GM19351 (cell line): ENCODE results near the gene FGF22.
A peak's percentile ranks its signal among the peaks of the same experiment; 100 is the strongest.
"Not testable (repeated sequence)": the region's sequence is repeated elsewhere in the genome, so short reads cannot be mapped to it uniquely, and the experiment has no call there.

Source experiments
- ATAC-seq: cut with Tn5 transposase; IDR thresholded peaks from one replicate; pipeline ENCODE4 v1.9.1; 2021; ENCODE audit warnings: mild to moderate bottlenecking, moderate library complexity; ENCODE audit not compliant: unreplicated experiment

FGF22 gene

DNA sequence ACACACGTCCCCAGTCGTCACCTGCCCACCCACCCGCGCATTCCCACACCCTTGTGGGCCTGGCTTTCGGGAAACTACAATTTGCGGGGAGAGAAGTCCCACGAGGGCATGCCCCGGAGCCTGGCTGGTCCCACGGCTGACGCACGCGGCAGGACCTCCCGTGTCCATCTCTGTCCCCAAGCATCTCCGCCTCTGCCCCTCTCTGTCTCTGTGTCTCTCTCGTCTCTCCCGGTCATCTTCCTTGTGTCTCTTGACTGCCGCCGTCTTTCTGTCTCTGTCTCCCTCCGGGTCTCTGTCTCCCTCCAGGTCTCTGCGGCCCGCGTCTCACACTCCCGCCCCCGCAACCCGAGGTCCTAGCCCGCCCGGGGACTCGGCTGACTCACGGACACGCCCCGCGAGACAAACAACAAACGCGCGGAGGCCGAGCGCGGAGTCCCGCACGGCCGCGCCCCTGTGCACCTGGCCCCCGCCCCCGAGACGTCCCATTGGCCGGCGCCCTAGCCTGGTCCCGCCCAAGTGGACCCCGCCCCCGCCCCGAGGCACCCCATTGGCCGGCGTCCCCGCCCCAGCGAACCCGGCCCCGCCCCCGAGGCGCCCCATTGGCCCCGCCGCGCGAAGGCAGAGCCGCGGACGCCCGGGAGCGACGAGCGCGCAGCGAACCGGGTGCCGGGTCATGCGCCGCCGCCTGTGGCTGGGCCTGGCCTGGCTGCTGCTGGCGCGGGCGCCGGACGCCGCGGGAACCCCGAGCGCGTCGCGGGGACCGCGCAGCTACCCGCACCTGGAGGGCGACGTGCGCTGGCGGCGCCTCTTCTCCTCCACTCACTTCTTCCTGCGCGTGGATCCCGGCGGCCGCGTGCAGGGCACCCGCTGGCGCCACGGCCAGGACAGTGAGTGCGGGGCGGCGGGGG lies at the start of gene FGF22:
Gene FGF22 (plus strand): TSS at position 627 of the 908 bp plus-strand sequence. CDS start 47 bp downstream, at position 674.
- peak; percentile 69 for ATAC-seq

DNA sequence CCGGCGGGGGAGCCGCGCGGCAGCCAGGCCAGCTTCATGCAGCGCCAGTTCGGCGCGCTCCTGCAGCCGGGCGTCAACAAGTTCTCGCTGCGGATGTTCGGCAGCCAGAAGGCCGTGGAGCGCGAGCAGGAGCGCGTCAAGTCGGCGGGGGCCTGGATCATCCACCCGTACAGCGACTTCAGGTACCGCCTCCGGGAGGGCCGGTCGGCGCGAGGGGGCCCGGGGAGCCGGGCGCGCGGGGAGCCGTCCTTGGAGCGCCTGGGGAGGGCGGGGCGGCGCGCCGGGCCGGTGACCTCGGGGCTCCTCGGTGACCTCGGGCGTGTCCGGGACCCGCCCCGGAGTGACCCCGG lies 49.3 kb upstream of the FGF22 start:
- ATAC-seq, result no peak

DNA sequence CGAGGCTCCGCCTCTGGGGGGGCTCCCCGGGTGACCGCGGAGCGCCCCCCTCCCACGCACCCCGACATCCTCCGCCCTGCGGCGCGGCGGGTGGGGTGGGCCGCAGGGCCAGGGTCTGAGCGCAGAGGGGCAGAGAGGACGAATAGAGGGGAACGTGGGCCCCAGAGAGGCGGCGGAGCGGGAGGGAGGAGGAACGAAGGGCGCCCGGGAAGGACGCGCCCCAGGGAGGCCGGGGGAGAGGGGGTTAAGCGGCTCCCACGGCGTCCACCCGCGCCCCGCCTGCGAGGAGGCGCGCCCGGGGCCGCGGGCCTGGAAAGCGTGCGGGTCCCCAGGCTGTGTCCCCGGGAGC lies 49.0 kb upstream of the FGF22 start:
- ATAC-seq, result no peak

DNA sequence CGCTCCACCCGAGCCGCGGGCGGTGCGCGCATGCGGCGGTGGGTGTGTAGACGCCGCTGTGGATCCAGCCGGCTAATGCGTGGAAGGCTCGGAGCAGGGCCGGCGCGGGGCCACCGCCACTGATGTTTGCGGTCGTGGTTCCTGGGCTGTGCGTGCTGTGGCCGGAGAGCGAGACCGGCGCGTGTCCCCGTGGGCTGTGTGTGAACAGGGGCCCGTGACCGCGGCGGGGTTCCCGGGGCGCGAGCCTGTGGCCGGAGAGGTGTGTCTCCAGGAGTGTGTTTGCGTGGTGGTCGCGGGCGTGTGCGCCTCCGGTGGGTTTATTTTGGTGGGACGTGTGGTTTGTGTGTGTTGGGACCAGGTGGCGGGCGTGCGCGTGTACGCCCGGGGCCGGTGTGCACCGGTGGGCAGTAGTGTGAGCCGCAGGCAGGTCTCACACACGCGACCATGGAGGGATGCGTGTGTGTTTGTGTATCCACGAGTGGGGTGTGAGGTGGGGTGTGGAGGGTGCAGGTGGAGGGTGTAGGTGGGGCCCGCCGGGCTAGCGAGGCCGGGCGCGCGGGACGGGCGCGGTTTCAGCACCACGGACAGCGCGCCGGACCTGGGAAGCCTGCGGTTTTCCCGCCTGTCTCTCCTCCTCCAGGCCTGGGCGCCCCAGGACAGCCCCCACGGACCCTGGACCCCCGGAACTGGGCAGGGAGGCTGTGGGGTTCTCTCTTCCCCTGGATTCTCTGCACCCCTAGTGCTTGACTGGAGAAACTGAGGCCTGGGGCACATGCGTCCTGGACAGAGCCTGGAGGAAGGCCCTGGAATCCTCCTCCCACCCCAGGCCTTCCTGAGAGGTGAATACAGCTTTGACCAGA lies 48.4 kb upstream of the FGF22 start:
- ATAC-seq, result no peak

DNA sequence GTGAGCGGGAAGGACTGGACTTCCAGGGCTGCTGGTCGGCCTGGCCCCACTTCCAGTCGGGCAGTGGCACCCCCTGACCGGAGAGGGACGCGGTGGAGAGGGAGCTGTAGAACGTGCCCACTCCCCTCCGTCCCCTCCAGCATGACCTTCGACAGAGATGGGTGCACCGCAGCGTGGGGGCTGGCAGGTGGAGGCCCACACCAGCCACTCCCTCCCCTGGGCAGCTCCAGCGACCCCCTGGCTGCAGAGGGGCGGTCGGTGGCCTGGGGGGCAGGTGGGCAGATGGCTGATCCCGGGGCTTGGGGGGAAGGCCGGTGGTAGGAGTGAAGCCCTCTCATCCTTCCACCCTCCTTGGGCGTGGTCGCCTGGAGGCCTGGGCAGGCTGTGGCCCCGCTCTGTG lies 47.6 kb upstream of the FGF22 start:
- no peak for ATAC-seq

DNA sequence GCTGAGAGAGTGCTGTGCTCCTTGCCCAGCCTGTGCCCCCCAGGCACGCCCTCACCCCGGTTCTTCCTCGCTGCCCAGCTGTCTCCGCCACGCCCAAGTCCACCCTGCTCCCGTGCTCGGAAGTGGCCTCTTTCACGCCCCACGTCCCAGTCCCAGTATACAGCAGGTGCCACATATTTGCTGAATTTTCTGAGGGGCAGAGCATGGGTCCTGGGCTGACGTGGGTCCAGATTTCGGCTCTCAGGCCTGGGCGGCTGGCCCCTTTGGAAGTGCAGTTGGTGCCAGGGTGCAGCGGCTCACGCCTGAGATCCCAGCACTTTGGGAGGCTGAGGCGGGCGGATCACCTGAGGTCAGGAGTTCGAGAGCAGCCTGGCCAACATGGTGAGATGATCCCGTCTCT lies 46.6 kb upstream of the FGF22 start:
- ATAC-seq, result no peak

DNA sequence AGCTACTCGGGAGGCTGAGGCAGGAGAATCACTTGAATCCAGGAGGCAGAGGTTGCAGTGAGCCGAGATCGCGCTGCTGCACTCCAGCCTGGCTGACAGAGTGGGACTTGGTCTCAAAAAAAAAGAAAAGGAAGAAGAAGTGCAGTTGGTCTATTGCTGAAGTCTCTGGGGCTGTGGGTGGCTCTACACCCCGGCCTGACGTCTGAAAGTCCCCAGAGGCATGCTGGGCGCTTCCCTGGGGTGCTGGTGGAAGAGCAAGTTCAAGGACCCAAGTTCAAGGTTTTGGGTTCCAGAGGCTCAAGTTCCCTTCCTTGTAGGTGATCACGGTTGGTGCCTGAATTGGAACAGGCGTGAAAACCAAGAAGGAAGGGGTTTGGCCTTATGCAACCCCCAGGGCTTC lies 46.2 kb upstream of the FGF22 start:
- ATAC-seq, result no peak

DNA sequence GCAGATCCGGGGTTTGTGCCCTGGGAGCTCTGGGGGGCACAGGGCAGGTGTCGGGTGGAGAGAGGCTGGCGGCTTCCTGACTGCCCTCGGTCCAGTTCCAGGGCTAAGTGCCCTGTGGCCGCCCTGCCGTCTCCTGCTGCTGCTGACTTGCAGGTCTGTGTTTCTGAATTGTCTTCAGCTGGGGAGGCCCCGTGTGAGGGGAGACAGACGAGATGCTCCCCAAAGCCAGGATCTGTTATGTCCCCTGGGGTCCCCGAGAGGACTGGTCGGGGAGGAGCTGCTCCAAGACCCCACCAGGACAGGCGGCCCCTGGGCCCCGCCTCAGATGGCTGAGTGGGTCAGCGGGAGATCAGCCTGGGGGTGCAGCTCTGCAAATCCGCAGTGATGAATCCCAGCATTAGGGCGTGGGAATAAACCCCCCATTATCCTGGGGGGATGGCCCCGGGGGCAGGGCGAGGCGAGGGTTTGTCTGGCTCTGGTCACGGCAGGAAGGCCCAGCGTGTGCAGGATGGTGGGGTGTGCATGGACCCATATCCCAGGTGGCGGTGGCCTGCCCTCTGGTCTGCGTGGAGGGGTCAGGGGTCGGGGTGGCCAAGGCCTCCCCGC lies 45.3 kb upstream of the FGF22 start:
- no peak for ATAC-seq

DNA sequence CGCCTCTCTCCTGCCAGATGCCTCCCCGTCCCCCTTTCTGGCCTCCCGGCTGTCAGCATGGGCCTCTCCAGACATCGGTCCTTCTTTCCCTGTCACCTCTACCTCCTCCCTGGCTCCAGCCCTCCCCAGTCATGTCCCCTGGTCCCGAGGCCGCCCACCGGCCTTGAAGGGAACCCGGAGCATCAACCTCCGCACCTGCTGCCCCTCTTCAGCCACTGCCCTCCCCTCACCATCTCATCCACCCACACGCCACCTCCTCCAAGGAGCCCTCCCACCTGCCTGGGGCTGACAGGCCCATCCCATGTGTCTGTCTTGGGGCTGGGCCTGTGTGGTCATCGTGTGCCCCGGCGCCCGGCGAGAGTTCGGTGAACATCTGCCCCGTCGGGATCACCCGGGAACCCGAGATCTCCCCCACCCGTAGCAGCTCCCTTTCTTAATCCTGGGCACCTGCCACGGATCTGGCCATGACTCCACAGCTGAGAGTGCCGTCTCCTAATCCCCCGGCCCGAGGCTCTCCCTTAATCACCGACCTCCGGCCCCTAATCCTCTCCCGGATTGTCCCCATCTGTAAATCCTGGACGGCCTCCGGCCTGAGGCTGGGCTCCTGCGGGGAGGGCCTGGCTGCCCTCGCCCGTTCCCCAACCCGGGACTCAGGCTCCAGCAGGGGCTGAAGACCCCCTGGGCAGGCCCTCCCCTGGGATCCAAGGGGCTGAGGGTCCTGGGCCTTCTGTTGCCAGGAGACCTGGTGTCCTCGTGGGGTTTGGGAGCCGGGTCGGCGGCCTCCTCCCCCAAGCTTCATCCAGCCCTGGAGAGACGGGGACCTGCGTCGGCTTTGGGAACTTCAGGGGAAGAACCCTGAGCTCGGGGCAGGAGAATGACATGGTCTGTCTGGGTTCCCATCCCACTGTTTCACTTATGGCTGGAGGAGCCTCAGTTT lies 44.1 kb upstream of the FGF22 start:
- ATAC-seq, result no peak

DNA sequence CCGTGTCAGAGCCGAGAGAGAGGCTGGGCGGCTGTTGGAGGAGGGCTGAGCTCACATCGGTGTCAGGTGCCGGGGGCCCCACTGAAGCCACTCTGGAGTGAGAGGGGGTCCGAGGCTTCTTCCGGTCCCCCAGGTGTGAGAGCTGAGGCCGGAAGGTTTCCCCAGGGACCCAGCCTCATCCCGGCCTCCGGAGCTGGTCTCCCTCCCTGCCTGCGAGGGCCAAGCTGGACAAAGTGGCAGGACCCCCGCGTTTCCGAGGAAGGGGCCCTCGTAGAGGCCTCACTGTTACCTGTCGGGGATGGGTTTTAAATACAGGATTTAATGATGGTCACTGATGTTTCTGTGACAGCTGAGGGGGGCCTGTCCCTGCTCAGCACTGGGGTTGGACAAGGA lies 43.4 kb upstream of the FGF22 start:
- ATAC-seq, result no peak

DNA sequence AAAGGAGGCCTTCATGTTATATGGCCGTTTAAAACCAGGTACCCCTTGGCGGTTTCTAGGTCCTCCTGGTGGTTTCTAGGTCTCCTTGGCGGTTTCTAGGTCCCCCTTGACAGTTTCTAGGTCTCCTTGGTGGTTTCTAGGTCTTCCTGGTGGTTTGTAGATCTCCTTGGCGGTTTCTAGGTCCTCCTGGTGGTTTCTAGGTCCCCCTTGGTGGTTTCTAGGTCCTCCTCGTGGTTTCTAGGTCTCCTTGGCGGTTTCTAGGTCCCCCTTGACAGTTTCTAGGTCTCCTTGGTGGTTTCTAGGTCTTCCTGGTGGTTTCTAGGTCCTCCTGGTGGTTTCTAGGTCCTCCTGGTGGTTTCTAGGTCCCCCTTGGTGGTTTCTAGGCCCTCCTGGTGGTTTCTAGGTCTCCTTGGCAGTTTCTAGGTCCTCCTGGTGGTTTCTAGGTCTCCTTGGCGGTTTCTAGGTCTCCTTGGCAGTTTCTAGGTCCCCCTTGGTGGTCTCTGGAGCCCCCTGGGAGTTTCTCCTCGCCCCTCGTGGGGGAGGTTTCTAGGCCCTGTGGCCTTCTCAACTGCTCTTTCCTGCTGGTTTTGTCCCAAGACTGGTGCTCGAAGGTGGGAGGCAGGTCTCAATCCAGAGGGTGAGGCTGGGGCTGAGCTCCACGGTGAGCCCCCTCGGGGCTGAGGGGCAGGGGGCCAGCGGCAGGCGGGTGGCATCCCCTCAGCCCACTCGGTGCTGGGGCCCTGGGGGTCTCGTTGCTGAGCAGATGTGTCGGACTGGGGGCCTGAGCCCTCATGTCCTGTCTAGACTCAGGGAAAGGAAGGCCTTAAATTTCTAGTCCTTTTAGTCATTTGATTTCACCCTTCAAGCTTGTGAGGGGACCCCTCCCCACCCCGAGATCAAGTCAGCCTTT lies 42.0 kb upstream of the FGF22 start:
- ATAC-seq, result no peak

DNA sequence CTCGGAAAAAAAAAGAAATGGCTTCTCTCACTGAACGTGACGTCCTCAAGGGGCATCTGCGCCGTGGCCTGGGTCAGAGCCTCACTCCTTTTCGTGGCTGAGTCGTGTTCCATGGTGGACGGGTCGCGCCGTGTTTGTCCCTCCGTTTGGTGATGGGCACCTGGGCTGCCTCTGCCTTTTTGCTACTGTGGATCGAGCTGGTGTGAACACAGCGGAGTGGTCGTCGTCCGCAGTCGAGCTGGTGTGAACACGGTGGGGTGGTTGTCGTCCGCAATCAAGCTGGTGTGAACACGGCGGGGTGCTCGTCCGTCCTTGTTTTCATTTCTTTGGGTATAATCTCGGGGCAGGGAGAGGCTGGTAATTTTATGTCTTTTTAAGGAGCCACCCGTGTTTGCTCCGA lies 38.4 kb upstream of the FGF22 start:
- no peak for ATAC-seq

DNA sequence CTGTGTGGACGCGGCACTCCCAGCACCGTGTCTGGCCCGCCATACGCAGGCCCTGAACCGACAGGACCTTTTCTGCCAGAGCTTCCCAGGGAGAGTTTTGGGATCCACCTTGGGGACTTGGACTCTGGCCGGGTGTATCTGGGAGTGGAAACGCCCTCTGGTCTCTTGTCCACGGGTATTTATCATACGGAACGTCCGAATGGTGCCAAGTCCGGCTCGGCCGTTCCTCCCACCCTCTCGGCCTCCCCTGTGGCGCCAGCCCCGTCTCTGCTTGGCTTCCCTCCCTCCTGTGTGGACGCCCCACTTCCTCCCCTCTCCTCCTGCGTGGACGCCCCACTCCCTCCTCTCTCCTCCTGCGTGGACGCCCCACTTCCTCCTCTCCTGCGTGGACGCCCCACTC lies 37.9 kb upstream of the FGF22 start:
- ATAC-seq, result no peak

DNA sequence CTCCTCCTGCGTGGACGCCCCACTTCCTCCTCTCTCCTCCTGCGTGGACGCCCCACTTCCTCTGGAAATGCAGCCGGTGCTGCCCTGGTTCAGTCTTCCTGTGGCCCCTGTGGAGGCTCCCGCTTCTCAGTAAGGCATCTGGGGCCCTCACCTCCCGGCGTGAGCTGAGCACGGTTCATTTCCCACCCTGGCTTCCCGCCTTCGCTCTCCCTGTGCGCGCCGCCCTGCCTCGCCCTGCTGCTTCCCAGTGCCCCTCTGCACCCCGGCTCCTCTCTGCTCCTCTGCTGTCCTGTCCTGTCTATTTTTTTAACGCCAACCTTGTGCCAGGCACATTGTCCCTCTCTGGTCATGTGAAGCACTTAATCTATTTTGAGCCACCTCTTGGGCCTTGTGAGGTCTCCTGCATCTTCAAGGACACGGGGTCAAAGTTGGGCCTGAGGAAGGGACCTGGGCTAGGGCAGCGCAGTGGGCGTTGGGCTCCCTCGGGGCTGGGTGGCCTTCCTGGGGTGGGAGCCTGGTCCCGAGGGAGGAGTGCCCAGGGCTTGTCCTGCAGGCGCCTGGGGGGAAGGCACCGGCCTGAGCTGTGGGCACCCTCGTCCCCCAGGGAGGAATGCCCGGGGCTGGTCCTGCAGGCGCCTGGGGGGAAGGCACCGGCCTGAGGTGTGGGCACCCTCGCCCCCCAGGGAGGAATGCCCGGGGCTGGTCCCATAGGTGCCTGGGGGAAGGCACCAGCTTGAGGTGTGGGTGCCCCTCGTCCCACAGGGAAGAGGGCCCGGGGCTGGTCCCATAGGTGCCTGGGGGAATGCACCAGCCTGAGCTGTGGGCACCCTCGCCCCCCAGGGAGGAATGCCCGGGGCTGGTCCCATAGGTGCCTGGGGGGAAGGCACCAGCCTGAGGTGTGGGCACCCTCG lies 37.0 kb upstream of the FGF22 start:
- no peak for ATAC-seq

DNA sequence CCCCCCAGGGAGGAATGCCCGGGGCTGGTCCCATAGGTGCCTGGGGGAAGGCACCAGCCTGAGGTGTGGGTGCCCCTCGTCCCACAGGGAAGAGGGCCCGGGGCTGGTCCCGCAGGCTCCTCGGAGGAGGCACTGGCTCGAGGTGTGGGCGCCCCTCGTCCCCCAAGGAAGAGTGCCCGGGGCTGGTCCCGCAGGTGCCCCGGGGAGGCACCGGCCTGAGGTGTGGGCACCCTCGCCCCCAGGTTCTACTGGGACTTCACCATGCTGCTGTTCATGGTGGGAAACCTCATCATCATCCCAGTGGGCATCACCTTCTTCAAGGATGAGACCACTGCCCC lies 36.4 kb upstream of the FGF22 start:
- not testable (repeated sequence) for ATAC-seq

DNA sequence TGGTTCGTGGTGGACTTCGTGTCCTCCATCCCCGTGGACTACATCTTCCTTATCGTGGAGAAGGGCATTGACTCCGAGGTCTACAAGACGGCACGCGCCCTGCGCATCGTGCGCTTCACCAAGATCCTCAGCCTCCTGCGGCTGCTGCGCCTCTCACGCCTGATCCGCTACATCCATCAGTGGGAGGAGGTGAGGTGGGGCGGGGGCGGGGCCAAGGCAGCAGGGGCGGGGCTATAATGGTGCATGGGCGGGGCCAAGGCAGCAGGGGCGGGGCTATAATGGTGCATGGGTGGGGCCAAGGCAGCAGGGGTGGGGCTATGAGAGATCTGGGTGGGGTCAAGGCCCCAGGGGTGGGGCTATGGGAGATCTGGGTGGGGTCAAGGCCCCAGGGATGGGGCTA lies 35.9 kb upstream of the FGF22 start:
- ATAC-seq, result not testable (repeated sequence)

DNA sequence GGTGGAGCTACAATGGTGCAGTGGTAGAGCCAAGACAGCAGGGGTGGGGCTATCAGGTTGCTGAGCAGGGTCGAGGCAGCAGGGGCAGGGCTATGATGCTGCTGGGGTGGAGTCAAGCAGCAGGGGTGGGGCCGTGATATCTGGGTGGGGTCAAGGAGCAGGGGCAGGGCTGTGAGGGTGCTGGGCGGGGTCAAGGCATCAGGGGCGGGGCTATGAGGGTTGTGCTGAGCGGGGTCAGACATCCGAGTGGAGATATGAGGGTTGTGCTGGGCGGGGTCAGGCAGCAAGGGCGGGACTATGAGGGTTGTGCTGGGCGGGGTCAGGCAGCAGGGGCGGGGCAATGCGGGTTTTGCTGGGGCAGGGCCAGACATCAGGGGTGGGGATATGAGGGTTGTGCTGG lies 35.3 kb upstream of the FGF22 start:
- ATAC-seq, result no peak

DNA sequence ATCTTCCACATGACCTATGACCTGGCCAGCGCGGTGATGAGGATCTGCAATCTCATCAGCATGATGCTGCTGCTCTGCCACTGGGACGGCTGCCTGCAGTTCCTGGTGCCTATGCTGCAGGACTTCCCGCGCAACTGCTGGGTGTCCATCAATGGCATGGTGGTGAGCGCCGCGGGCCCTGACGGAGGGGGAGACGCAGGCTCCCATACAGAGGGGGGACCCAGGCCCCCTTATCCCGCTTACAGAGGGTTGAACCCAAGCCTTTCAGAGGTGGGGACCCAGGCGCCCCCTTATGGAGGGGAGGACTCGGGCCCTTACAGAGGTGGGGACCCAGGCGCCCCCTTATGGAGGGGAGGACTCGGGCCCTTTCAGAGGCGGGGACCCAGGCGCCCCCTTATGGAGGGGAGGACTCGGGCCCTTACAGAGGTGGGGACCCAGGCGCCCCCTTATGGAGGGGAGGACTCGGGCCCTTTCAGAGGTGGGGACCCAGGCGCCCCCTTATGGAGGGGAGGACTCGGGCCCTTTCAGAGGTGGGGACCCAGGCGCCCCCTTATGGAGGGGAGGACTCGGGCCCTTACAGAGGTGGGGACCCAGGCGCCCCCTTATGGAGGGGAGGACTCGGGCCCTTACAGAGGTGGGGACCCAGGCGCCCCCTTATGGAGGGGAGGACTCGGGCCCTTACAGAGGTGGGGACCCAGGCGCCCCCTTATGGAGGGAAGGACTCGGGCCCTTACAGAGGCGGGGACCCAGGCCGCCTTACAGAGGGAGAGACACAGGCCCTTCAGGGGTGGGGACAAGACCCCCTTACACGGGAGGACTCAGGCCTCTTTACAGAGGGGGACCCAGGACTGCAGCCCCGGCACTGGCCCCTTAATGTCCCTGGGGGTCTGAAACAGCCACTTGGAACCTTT lies 34.4 kb upstream of the FGF22 start:
- ATAC-seq, result not testable (repeated sequence)
